ENCODE data around the gene SMARCE1.

Gene SMARCE1

DNA sequence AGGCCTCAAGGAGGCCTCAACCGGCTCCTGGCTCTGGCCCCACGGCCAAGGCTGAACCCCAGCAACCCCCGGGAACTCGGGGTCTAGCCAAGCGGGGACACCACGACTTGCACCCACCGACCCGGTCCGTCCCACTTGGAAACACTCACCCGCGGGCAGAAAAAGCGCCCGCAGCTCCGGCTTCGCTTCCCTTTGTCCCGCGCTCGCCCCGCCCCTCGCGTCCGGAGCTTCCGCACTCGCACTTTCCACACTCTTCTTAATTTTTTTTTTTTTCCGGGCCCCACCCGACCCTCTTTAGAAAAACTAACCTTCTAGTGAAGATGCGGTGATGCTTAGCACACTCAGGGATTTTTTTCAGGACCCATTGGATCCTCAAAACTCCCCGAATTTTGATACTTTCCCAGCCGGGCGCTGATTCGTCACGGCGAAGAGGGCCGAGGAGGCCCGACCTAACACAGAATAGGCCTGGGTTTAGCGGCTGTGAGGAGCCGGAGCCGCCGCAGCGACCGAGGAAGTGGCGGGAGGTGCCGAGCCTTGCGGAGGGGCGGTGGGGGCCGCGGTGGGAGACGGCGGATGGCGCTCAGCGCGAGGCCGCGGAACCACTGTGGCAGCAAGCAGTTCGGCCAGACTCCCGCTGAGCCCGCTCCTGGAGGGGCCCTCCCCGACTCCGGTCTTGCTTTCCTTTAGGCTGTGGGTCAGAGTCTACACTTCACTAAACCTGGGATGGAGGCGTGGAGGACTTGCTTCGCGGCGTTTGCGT lies at the start of gene SMARCE1 (continued):
- TF ChIP-seq, protein P1, sequence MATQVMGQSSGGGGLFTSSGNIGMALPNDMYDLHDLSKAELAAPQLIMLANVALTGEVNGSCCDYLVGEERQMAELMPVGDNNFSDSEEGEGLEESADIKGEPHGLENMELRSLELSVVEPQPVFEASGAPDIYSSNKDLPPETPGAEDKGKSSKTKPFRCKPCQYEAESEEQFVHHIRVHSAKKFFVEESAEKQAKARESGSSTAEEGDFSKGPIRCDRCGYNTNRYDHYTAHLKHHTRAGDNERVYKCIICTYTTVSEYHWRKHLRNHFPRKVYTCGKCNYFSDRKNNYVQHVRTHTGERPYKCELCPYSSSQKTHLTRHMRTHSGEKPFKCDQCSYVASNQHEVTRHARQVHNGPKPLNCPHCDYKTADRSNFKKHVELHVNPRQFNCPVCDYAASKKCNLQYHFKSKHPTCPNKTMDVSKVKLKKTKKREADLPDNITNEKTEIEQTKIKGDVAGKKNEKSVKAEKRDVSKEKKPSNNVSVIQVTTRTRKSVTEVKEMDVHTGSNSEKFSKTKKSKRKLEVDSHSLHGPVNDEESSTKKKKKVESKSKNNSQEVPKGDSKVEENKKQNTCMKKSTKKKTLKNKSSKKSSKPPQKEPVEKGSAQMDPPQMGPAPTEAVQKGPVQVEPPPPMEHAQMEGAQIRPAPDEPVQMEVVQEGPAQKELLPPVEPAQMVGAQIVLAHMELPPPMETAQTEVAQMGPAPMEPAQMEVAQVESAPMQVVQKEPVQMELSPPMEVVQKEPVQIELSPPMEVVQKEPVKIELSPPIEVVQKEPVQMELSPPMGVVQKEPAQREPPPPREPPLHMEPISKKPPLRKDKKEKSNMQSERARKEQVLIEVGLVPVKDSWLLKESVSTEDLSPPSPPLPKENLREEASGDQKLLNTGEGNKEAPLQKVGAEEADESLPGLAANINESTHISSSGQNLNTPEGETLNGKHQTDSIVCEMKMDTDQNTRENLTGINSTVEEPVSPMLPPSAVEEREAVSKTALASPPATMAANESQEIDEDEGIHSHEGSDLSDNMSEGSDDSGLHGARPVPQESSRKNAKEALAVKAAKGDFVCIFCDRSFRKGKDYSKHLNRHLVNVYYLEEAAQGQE (tag by site-specific recombination; IDR thresholded peaks at IDR 0.05): peak; percentile 43
- TF ChIP-seq ZNF169 (tag by site-specific recombination; IDR thresholded peaks at IDR 0.05) (no peak), ZNF596 (tag by site-specific recombination; IDR thresholded peaks at IDR 0.05) (no peak), ZNF585B (tag by site-specific recombination; IDR thresholded peaks at IDR 0.05) (no peak), KLF7 (tag by site-specific recombination; IDR thresholded peaks at IDR 0.05; ENCODE audit: borderline replicate concordance) (peak; percentile 60; the same call in 1 of the 2 replicates), ZNF335 (tag by site-specific recombination; conservative IDR thresholded peaks at IDR 0.05) (peak; percentile 84; the same call in 1 of the 2 replicates), SCRT1 (tag by site-specific recombination; IDR thresholded peaks at IDR 0.05; ENCODE audit: borderline replicate concordance) (no peak), ZNF350 (tag by site-specific recombination; IDR thresholded peaks at IDR 0.05) (no peak), GLIS1 (tag by site-specific recombination; IDR thresholded peaks at IDR 0.05) (peak; percentile 99), ZNF132 (tag by site-specific recombination; IDR thresholded peaks at IDR 0.05; ENCODE audit: borderline replicate concordance) (no peak), MEIS1 (CRISPR knock-in tag; IDR thresholded peaks at IDR 0.05; ENCODE audit: borderline replicate concordance) (no peak), ZNF658 (tag by site-specific recombination; IDR thresholded peaks at IDR 0.05) (no peak), ZNF266 (tag by site-specific recombination; IDR thresholded peaks at IDR 0.05; ENCODE audit: low read depth) (no peak), OSR2 (tag by site-specific recombination; IDR thresholded peaks at IDR 0.05) (no peak; the same call in 1 of the 2 replicates), ZSCAN4 (tag by site-specific recombination; IDR thresholded peaks at IDR 0.05) (no peak; the same call in 1 of the 2 replicates), ZNF510 (tag by site-specific recombination; IDR thresholded peaks at IDR 0.05; ENCODE audit: insufficient replicate concordance) (no peak), ZNF26 (tag by site-specific recombination; IDR thresholded peaks at IDR 0.05) (no peak), SP7 (tag by site-specific recombination; IDR thresholded peaks at IDR 0.05) (peak; percentile 77), ZFP37 (tag by site-specific recombination; IDR thresholded peaks at IDR 0.05) (peak; percentile 79; the same call in 1 of the 2 replicates), HOXD13 (CRISPR knock-in tag; IDR thresholded peaks at IDR 0.05; ENCODE audit: borderline replicate concordance) (no peak), ZNF701 (tag by site-specific recombination; IDR thresholded peaks at IDR 0.05) (0 out of 2 replicates have a peak, but pooled peaks have one; percentile 19), ZSCAN16 (tag by site-specific recombination; IDR thresholded peaks at IDR 0.05) (no peak), ZNF654 (tag by site-specific recombination; IDR thresholded peaks at IDR 0.05; ENCODE audit: low read depth) (no peak), ZNF10 (tag by site-specific recombination; IDR thresholded peaks at IDR 0.05) (peak; percentile 29; the same call in 1 of the 2 replicates), PRDM1 (tag by site-specific recombination; IDR thresholded peaks at IDR 0.05) (no peak), ZNF670 (tag by site-specific recombination; IDR thresholded peaks at IDR 0.05; ENCODE audit: low read depth) (no peak), SP3 (tag by site-specific recombination; IDR thresholded peaks at IDR 0.05) (peak; percentile 90), WT1 (tag by site-specific recombination; IDR thresholded peaks at IDR 0.05) (no peak), ZNF639 (tag by site-specific recombination; IDR thresholded peaks at IDR 0.05) (peak; percentile 89), ZNF76 (tag by site-specific recombination; IDR thresholded peaks at IDR 0.05; ENCODE audit: borderline replicate concordance, low read depth) (peak; percentile 68)
- TF ChIP-seq, protein P2, sequence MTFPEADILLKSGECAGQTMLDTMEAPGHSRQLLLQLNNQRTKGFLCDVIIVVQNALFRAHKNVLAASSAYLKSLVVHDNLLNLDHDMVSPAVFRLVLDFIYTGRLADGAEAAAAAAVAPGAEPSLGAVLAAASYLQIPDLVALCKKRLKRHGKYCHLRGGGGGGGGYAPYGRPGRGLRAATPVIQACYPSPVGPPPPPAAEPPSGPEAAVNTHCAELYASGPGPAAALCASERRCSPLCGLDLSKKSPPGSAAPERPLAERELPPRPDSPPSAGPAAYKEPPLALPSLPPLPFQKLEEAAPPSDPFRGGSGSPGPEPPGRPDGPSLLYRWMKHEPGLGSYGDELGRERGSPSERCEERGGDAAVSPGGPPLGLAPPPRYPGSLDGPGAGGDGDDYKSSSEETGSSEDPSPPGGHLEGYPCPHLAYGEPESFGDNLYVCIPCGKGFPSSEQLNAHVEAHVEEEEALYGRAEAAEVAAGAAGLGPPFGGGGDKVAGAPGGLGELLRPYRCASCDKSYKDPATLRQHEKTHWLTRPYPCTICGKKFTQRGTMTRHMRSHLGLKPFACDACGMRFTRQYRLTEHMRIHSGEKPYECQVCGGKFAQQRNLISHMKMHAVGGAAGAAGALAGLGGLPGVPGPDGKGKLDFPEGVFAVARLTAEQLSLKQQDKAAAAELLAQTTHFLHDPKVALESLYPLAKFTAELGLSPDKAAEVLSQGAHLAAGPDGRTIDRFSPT (tag by site-specific recombination; IDR thresholded peaks at IDR 0.05): no peak
